GM19463 (cell line): ENCODE results near the gene TMCO1.
"Not testable (repeated sequence)": the region's sequence is repeated elsewhere in the genome, so short reads cannot be mapped to it uniquely, and the experiment has no call there.

Experiments used
- ATAC-seq: cut with Tn5 transposase; IDR thresholded peaks from one replicate; pipeline ENCODE4 v1.9.1; 2021; ENCODE audit warnings: mild to moderate bottlenecking, moderate library complexity; ENCODE audit not compliant: unreplicated experiment

TMCO1 gene

DNA sequence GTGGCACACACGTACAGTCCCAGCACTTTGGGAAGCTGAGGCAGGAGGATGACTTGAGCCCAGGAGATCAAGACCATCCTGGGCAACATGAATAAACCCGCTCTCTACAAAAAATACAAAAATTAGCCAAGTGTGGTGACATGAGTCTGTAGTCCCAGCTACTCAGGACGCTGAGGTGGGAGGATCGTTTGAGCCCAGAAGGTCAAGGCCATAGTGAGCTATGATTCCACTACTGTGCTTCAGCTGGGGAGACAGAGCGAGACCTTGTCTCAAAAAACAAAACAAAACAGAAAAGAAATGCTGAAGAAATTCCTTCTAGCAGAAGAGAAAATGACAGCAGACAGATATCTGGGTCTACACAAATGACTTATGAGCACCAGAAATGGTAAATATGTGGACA is 80.6 kb downstream of the TMCO1 start:
- no peak for ATAC-seq

DNA sequence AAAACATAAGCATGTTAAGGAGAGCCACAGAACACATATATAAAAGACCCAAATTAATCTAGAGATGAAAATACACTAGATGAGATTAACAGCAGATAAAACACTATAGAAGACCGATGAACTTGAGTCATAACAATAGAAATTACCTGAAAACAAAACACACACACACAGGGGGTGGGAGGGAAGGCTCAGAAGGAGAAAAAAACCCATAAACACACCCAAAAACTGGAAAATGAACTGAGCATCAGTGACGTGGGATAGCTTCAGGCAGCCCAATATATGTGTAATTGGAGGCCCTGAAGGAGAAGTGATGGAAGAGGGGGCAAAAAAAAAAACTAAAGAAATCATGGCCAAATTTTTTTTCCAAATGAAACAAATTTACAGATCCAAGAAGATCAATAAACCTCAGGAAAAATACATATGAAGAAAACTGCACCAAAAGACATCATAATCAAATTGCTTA is 81.7 kb downstream of the TMCO1 start:
- peak; percentile 18 for ATAC-seq

DNA sequence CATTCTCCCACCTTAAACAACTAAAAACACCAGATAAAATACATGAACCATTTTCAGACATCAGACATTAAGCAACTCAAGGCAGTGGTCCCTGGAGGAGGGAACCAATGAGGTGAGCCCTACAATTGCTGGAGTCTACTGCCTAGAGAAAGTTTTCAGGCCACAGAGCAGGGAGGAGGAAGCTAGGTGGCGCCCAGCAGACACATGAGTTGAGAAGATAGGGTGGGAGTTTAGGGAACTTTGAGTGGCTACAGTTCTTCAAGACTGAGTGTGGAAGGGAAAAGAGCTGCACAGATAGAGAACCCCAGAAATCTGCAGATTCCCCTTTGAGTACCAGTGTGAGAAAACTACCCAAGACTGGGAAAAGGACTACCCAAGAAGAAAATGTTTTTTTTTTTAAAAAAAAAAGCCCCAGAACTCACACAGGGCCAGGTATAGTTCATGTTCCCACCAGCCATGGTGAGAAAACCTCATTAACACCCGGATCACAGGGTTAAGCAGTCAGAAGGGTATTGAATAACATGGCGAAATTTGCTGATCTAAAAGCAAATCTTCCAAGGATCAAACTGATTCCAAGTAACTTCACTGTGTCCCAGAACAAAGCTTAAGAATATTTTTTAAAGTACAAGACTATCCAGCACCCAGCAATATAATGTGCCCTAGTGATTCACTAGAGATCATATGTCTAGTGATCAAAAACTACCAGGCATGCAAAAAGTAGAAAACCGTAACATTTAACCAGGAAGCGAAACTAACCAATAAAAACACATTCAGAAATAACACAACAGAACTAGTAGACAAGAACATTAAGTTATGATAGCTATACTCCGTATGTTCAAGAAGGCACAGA is 82.3 kb downstream of the TMCO1 start:
- peak; percentile 59 for ATAC-seq

DNA sequence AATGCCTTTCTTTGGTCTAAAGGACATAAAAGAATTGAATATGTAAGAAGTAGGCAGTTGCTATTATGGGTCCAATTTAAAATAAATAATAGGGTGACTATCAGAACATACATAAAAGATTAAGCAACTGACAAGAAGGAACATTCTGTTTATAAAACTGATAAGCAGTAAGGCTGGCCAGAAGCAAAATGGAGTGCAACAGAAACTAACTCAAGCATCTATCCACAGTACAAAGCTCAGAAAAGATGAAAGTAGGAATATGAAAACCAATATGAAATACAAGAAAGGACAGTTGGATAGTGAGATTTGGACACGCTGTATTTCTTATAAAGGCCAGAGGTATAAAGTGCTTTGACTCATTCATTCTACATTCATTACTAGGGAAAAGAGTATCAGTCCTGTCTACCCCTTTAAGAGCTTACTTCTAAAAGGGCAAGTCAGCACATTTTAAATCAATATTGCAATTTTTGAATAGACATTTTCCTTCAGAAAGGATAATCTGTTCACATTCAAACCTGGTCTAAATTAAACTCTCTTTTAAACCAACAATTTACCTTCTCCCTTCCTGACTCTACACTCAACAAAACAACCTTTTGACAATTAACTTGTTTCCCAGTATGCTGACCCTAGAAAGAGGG is 84.7 kb downstream of the TMCO1 start:
- ATAC-seq = no peak

DNA sequence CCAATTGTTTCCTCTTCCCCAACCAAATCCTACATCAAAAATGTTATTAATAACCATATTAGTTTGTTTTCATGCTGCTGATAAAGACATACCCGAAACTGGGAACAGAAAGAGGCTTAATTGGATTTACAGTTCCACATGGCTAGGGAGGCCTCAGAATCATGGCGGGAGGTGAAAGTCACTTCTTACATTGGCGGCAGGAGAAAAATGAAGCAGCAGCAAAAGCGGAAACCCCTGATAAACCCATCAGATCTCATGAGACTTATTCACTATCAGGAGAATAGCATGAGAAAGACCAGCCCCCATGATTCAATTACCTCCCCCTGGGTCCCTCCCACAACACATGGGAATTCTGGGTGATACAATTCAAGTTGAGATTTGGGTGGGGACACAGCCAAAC is 87.9 kb downstream of the TMCO1 start:
- not testable (repeated sequence) for ATAC-seq

DNA sequence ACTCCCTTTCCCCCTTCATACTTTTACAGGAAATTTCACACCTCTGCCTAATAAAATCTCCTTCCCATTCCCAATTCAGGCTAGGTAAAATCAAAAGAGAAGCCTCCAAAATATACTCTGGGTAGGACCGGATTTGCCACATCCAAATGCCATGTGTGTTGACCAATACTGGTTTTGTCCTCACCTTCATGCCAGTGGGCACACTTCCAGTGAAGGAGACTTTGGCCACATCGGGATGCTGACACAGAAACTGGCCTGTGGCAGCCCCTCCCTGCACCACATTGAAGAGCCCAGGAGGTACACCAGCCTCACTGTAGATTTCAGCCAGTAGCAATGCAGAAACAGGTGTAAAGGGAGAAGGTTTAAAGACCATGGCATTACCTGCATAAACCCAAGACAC is 88.4 kb downstream of the TMCO1 start:
- ATAC-seq = no peak

DNA sequence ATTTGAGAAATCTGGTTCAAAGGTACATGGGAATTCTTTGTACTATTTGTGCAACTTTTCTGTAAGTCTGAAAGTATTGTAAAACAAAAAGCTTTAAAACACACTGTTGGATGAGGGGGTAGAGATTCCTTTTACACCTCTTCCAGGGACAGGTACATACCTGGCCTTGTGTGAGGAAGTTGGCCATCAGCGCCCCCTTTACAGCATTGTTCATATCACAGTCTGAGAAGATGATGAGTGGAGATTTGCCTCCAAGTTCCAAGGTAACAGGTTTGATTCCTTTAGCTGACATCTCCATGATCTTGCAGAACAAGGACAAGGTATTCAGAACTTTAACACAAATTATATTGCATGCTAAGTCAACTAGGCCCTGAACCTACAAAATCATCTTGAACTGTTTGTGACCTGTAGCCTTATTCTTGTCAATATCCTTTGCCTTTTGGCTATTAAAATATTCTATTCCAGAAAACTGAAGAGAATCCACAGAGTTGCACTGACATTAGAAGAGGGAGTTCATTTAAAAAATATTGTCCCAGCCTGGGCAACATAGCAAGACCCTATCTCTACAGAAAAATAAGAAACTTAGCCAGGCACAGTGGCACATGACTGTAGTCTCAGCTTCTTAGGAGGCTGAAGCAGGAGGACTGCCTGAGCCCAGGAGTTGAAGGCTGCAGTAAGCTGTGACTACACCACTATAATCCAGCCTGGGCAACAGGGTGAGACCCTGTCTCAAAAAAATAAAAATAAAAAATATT is 89.2 kb downstream of the TMCO1 start:
- no peak for ATAC-seq

DNA sequence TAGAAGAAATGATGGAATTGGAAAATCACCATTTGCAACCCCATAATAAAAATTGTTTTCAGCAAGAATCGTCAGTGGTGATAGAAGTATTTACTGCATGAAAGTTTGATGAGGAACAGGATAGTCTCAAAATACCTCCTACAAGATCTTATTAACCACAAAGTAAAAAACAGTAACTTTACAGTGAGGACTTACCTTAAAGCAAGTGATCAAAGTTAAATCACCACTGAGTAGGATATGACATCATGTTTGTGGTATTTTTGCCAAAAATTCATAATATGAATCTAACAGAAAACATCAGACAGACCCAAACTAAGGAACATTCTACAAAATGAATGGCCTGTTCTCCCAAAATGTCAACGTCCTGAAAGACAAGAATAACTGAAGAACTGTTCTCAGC is 90.2 kb downstream of the TMCO1 start:
- ATAC-seq = no peak
